OCI-LY1 (cell line): ENCODE data around the gene GLYATL3.

Experiments used
- H2AFZ ChIP-seq: fragments of 200-600 bp; sonication (generic), shearing (Covaris generic); 2 replicates; pipeline ENCODE4 v1.6.0; 2014; ENCODE audit warnings: antibody characterized with exemption, mild to moderate bottlenecking, low read length
- H3F3A ChIP-seq: fragments of 200-600 bp; sonication (generic), shearing (Covaris generic); 2 replicates; pipeline ENCODE4 v1.6.0; 2014; ENCODE audit warnings: mild to moderate bottlenecking, antibody characterized with exemption, low read length, moderate library complexity; ENCODE audit not compliant: insufficient read depth
- H3K27ac ChIP-seq: fragments of 200-600 bp; sonication (generic); 2 replicates; pipeline ENCODE4 v1.5.1; 2014; ENCODE audit warnings: low read length, mixed run types, mild to moderate bottlenecking, low read depth; ENCODE audit not compliant: poor library complexity, severe bottlenecking
- H3K27me3 ChIP-seq: fragments of 200-600 bp; sonication (generic); 2 replicates; pipeline ENCODE4 v1.6.0; 2014; ENCODE audit warnings: antibody characterized with exemption, mild to moderate bottlenecking, low read length, moderate library complexity; ENCODE audit not compliant: insufficient read depth
- H3K36me3 ChIP-seq: fragments of 200-600 bp; sonication (generic); 2 replicates; pipeline ENCODE4 v1.6.1; 2014; ENCODE audit warnings: mild to moderate bottlenecking, antibody characterized with exemption, low read length, moderate library complexity, mixed read lengths; ENCODE audit not compliant: insufficient read depth
- H3K4me1 ChIP-seq: fragments of 200-600 bp; sonication (generic); 2 replicates; pipeline ENCODE4 v1.5.1; 2014; ENCODE audit warnings: mild to moderate bottlenecking, low read length, moderate library complexity; ENCODE audit not compliant: insufficient read depth, severe bottlenecking
- H3K4me2 ChIP-seq: fragments of 200-600 bp; sonication (generic), shearing (Covaris generic); 2 replicates; pipeline ENCODE4 v1.6.1; 2014; ENCODE audit warnings: low read length
- H3K4me3 ChIP-seq: fragments of 200-600 bp; sonication (generic); 2 replicates; pipeline ENCODE4 v1.5.1; 2014; ENCODE audit warnings: low read length, low read depth, mild to moderate bottlenecking, mixed read lengths; ENCODE audit not compliant: poor library complexity, severe bottlenecking
- H3K79me2 ChIP-seq: fragments of 200-600 bp; shearing (Covaris generic); 2 replicates; pipeline ENCODE4 v1.6.1; 2016; ENCODE audit warnings: mixed run types, low read length, mixed read lengths; ENCODE audit not compliant: insufficient read depth
- H3K9ac ChIP-seq: fragments of 200-600 bp; sonication (generic), shearing (Covaris generic); 2 replicates; pipeline ENCODE4 v1.6.1; 2014; ENCODE audit warnings: mild to moderate bottlenecking, low read length, mixed read lengths
- H3K9me2 ChIP-seq: fragments of 200-600 bp; sonication (generic), shearing (Covaris generic); 2 replicates; pipeline ENCODE4 v1.6.1; 2014; ENCODE audit warnings: low read depth, mild to moderate bottlenecking, low read length, mixed read lengths
- H3K9me3 ChIP-seq: fragments of 200-600 bp; shearing (Covaris generic); 2 replicates; pipeline ENCODE4 v1.6.1; 2014; ENCODE audit warnings: low read length, mixed read lengths
- H4K20me1 ChIP-seq: fragments of 200-600 bp; sonication (generic), shearing (Covaris generic); 2 replicates; pipeline ENCODE4 v1.6.0; 2016; ENCODE audit warnings: mild to moderate bottlenecking, low read length; ENCODE audit not compliant: insufficient read depth
- EZH2 ChIP-seq: fragments of 200-600 bp; sonication (generic), shearing (Covaris generic); IDR thresholded peaks from 2 replicates; pipeline ENCODE4 v1.8.0; 2017; ENCODE audit warnings: borderline replicate concordance, mixed run types, mild to moderate bottlenecking, antibody characterized with exemption, low read length, moderate library complexity, mixed read lengths
- TF ChIP-seq, protein P1 (sequence below): fragments of 200-600 bp; sonication (generic), shearing (Covaris generic); IDR thresholded peaks from 2 replicates; pipeline ENCODE4 v1.5.1; 2017; ENCODE audit warnings: mild to moderate bottlenecking, antibody characterized with exemption, low read length, moderate library complexity, mixed read lengths

The GLYATL3 gene

DNA sequence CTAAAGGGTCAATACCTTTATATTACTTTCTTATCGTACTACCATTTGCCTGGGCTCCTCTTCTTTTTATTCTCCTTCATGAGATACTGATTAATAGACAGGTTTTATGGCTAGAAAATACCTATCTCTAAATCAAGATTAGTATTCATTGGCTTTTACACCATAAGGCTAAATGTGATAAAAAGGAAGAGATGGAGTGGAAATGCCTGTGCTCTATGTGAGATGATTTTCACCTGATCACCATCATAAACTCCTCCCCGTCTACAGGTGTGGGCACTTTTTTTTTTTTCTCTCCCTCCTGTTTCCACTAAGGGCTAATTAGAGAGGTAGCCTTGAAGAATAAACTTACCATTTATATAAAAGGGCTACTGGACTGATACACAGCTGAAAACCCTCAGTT is at the start of gene GLYATL3:
TSS of gene GLYATL3 (plus strand) at position 301 of the 400 bp plus-strand sequence. CDS start 12,068 bp downstream, outside the sequence.
- no peaks in the 10 kb centered on the region for H3K27me3 ChIP-seq
- H3K4me2 ChIP-seq, result no peak within 1 kb of the TSS
- no peak within 1 kb of the TSS for H3K9ac ChIP-seq
- H4K20me1 ChIP-seq, result no peaks in the 10 kb centered on the region
- no peaks in the 10 kb centered on the region for H3K9me3 ChIP-seq
- no peak within 1 kb of the TSS for H3K27ac ChIP-seq
- no peaks in the 10 kb centered on the region for H3K4me1 ChIP-seq
- no peaks in the 10 kb centered on the region for H3K36me3 ChIP-seq
- no peak within 1 kb of the TSS for H2AFZ ChIP-seq
- H3K4me3 ChIP-seq, result no peak within 1 kb of the TSS
- TF ChIP-seq EZH2, result no peak
- TF ChIP-seq, protein P1, sequence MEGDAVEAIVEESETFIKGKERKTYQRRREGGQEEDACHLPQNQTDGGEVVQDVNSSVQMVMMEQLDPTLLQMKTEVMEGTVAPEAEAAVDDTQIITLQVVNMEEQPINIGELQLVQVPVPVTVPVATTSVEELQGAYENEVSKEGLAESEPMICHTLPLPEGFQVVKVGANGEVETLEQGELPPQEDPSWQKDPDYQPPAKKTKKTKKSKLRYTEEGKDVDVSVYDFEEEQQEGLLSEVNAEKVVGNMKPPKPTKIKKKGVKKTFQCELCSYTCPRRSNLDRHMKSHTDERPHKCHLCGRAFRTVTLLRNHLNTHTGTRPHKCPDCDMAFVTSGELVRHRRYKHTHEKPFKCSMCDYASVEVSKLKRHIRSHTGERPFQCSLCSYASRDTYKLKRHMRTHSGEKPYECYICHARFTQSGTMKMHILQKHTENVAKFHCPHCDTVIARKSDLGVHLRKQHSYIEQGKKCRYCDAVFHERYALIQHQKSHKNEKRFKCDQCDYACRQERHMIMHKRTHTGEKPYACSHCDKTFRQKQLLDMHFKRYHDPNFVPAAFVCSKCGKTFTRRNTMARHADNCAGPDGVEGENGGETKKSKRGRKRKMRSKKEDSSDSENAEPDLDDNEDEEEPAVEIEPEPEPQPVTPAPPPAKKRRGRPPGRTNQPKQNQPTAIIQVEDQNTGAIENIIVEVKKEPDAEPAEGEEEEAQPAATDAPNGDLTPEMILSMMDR, result no peak
- no peaks in the 10 kb centered on the region for H3K9me2 ChIP-seq
- no peaks in the 10 kb centered on the region for H3F3A ChIP-seq
- H3K79me2 ChIP-seq, result no peaks in the 10 kb centered on the region

DNA sequence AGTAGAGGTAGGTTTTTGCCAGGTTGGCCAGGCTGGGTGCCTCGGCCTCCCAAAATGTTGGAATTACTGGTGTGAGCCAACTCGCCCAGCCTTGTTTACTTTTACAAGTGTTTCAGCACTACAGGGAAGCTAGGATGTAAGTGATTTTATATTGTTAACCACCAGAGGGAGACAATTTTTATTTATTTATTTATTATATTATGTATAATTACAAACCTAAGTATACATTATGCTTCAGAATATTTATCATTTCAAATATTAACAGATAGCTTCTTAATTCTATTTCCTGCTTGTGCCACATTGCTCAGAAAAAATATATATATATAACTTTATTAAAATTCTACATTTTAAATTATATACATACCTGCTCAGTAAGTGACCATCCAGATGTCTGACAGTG is 46.5 kb upstream of the GLYATL3 start:
- TF ChIP-seq, protein P1, result no peak; the same call in 1 of the 2 replicates
- no peak for TF ChIP-seq EZH2

DNA sequence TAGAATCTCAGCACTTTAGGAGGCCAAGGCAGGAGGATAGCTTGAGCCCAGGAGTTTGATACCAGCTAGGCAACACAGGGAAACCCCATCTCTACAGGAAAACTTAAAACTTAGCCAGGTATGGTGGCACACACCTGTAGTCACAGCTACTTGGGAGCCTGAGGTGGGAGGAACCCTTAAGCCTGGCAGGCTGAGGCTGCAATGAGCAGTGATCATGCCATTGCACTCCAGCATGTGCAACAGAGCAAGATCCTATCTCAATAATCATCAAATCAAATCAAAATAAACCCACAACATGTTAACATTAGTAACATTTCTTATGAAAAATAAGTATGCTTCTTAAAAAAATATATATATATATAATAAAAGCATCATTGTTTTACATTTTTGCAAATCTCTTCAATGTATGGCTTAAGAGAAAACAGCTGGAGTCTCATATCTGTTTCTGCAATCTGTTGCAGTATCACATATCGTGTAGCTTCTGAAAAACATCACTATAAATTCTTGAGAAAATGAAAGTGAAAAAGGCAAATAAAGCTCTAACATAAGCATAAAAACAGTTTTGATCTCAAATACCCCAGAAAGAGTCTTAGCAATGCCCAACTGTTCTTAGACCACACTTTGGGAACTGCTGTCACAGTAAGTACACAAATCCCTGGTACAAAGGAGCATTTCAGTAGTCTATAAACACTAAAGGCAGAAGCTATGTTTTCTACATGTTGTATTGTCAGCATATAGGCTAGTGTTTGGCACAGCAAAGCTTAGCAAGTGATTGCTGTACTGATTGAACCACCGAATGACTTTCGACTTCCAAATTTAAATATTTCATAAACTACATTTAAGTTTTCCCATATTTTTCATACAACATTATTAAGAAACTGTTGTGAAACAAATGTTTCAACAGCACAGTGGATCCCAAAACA is 44.7 kb upstream of the GLYATL3 start:
- no peak overlapping the region for H3K4me3 ChIP-seq
- H3K4me2 ChIP-seq, result no peak overlapping the region
- peaks cover 28% of the 10 kb centered on the region for H3K36me3 ChIP-seq
- no peaks in the 10 kb centered on the region for H3F3A ChIP-seq
- H3K27ac ChIP-seq, result no peak overlapping the region
- H3K9me2 ChIP-seq, result no peaks in the 10 kb centered on the region
- no peaks in the 10 kb centered on the region for H4K20me1 ChIP-seq
- H3K27me3 ChIP-seq, result no peaks in the 10 kb centered on the region
- H3K9me3 ChIP-seq, result no peaks in the 10 kb centered on the region
- H3K79me2 ChIP-seq, result no peaks in the 10 kb centered on the region
- no peak overlapping the region for H3K9ac ChIP-seq
- no peak overlapping the region for H2AFZ ChIP-seq
- no peaks in the 10 kb centered on the region for H3K4me1 ChIP-seq
- TF ChIP-seq, protein P1, result no peak
- no peak for TF ChIP-seq EZH2

More for the DNA sequence above, 46.5 kb upstream of the GLYATL3 start:
- Histone ChIP-seq H3K9ac (no peak overlapping the region), H2AFZ (no peak overlapping the region), H3K27me3 (no peaks in the 10 kb centered on the region), H3K9me2 (no peaks in the 10 kb centered on the region), H3K27ac (no peak overlapping the region), H3K4me2 (no peak overlapping the region), H3F3A (no peaks in the 10 kb centered on the region), H4K20me1 (no peaks in the 10 kb centered on the region), H3K4me1 (no peaks in the 10 kb centered on the region), H3K79me2 (no peaks in the 10 kb centered on the region), H3K9me3 (no peaks in the 10 kb centered on the region), H3K36me3 (peaks cover 36% of the 10 kb centered on the region), H3K4me3 (no peak overlapping the region)
